ENCODE measurements around the gene SORCS2. TPM values are rescaled to one million over a fixed set of nuclear protein-coding genes. Genes with fewer than 3 reads are reported as not detected.

Gene SORCS2
- total RNA-seq, 4 donors from 2014 or later = 0.07 to 1.2 (median 0.11) TPM

GRCh38 chr4:7209699-7210098, 17.4 kb downstream of the SORCS2 start:
- no peak overlapping the region for H3K27ac ChIP-seq
- intact Hi-C loops (cut with DNase I; ENCODE audit: low total_unique reads) (loop anchor here (5.0 kb wide), 1 partner anchor 53 kb away; no protein-coding TSS in a partner anchor), in situ Hi-C loops (cut with MboI; ENCODE audit: low sequenced_read_pairs in 4 of 4) (no loop called here)
- H3K36me3 ChIP-seq = no peaks in the 10 kb centered on the region
- no peaks in the 10 kb centered on the region for H3K27me3 ChIP-seq
- ATAC-seq (no peak), DNase-seq (no peak)
- H3K9me3 ChIP-seq = no peaks in the 10 kb centered on the region
- peaks cover 10 to 18% of the 10 kb centered on the region in 2 donors for H3K4me1 ChIP-seq
- no peak overlapping the region for H3K4me3 ChIP-seq
- TF ChIP-seq POLR2A (IDR thresholded peaks at IDR 0.05) = no peak
- TF ChIP-seq CTCF (IDR thresholded peaks at IDR 0.05 in 4 of 5, conservative IDR thresholded peaks at IDR 0.05 in 1 of 5) = no peak

GRCh38 chr4:7210824-7211223, 18.5 kb downstream of the SORCS2 start:
- no peak overlapping the region for H3K4me3 ChIP-seq
- TF ChIP-seq CTCF (IDR thresholded peaks at IDR 0.05 in 4 of 5, conservative IDR thresholded peaks at IDR 0.05 in 1 of 5) (no peak), POLR2A (IDR thresholded peaks at IDR 0.05) (no peak)

GRCh38 chr4:7212101-7212674, 19.9 kb downstream of the SORCS2 start:
- TF ChIP-seq CTCF (IDR thresholded peaks at IDR 0.05 in 4 of 5, conservative IDR thresholded peaks at IDR 0.05 in 1 of 5) (no peak), POLR2A (IDR thresholded peaks at IDR 0.05) (no peak)
- no peaks in the 10 kb centered on the region for H3K27me3 ChIP-seq
- peaks cover 6 to 7% of the 10 kb centered on the region in 2 donors for H3K4me1 ChIP-seq
- H3K4me3 ChIP-seq = no peak overlapping the region
- no peak for ATAC-seq
- no peaks in the 10 kb centered on the region for H3K9me3 ChIP-seq
- H3K36me3 ChIP-seq = no peaks in the 10 kb centered on the region
- no peak for DNase-seq
- no peak overlapping the region for H3K27ac ChIP-seq
- in situ Hi-C loops (cut with MboI; ENCODE audit: low sequenced_read_pairs in 4 of 4) (no loop called here), intact Hi-C loops (cut with DNase I; ENCODE audit: low total_unique reads) (no loop called here)

More at GRCh38 chr4:7210824-7211223, 18.5 kb downstream of the SORCS2 start:
- Histone ChIP-seq H3K27ac (no peak overlapping the region), H3K4me1 (peaks cover 10 to 18% of the 10 kb centered on the region in 2 donors), H3K9me3 (no peaks in the 10 kb centered on the region), H3K27me3 (no peaks in the 10 kb centered on the region), H3K36me3 (no peaks in the 10 kb centered on the region)
- in situ Hi-C loops (cut with MboI; ENCODE audit: low sequenced_read_pairs in 4 of 4) = no loop called here
- ATAC-seq (no peak), DNase-seq (no peak)
- intact Hi-C loops (cut with DNase I; ENCODE audit: low total_unique reads) = no loop called here

GRCh38 chr4:7212921-7213320, 20.6 kb downstream of the SORCS2 start:
- in situ Hi-C loops (cut with MboI; ENCODE audit: low sequenced_read_pairs in 4 of 4) = no loop called here
- intact Hi-C loops (cut with DNase I; ENCODE audit: low total_unique reads) = no loop called here
- Histone ChIP-seq H3K36me3 (no peaks in the 10 kb centered on the region), H3K9me3 (no peaks in the 10 kb centered on the region), H3K4me1 (peaks cover 0 to 1% of the 10 kb centered on the region in 2 donors), H3K27me3 (no peaks in the 10 kb centered on the region), H3K4me3 (no peak overlapping the region), H3K27ac (no peak overlapping the region)
- TF ChIP-seq CTCF (IDR thresholded peaks at IDR 0.05 in 4 of 5, conservative IDR thresholded peaks at IDR 0.05 in 1 of 5) (no peak), POLR2A (IDR thresholded peaks at IDR 0.05) (no peak)
- no peak for ATAC-seq
- no peak for DNase-seq

- TF ChIP-seq POLR2A (IDR thresholded peaks at IDR 0.05) = no peak
- no peak for TF ChIP-seq CTCF (IDR thresholded peaks at IDR 0.05 in 4 of 5, conservative IDR thresholded peaks at IDR 0.05 in 1 of 5)
- H3K27ac ChIP-seq = no peak overlapping the region
- intact Hi-C loops (cut with DNase I; ENCODE audit: low total_unique reads) (no loop called here), in situ Hi-C loops (cut with MboI; ENCODE audit: low sequenced_read_pairs in 4 of 4) (no loop called here)
- H3K9me3 ChIP-seq = no peaks in the 10 kb centered on the region
- H3K36me3 ChIP-seq = no peaks in the 10 kb centered on the region
- H3K27me3 ChIP-seq = no peaks in the 10 kb centered on the region
- no peaks in the 10 kb centered on the region for H3K4me1 ChIP-seq
- H3K4me3 ChIP-seq = no peak overlapping the region
- no peak for DNase-seq
- no peak for ATAC-seq
These were observed 21.5 kb downstream of the SORCS2 start for GRCh38 chr4:7213807-7214206.

Measured in gastrocnemius medialis (tissue), 4 donors.